ENCODE results near the gene CD300LG.

Gene CD300LG

DNA sequence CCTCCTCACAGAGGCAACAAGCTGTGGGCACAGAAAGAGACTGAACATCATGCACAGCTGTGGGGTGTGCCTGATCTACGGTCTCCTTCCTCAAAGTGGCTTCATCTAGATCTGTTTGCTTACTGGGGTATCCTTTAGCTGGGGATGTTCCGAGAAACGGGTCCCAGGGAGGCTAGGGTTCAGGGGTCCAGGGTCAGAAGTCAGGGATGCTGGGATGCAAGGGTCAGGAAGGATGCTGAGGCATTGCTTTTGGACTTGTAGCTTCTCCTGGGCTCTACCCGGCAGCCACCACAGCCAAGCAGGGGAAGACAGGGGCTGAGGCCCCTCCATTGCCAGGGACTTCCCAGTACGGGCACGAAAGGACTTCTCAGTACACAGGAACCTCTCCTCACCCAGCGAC, 6.6 kb downstream of the CD300LG start:
- TF ChIP-seq, protein P1, sequence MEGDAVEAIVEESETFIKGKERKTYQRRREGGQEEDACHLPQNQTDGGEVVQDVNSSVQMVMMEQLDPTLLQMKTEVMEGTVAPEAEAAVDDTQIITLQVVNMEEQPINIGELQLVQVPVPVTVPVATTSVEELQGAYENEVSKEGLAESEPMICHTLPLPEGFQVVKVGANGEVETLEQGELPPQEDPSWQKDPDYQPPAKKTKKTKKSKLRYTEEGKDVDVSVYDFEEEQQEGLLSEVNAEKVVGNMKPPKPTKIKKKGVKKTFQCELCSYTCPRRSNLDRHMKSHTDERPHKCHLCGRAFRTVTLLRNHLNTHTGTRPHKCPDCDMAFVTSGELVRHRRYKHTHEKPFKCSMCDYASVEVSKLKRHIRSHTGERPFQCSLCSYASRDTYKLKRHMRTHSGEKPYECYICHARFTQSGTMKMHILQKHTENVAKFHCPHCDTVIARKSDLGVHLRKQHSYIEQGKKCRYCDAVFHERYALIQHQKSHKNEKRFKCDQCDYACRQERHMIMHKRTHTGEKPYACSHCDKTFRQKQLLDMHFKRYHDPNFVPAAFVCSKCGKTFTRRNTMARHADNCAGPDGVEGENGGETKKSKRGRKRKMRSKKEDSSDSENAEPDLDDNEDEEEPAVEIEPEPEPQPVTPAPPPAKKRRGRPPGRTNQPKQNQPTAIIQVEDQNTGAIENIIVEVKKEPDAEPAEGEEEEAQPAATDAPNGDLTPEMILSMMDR (IDR thresholded peaks at IDR 0.05; ENCODE audit: low read depth, low read length, poor library complexity, severe bottlenecking) = no peak
- no peak for TF ChIP-seq EZH2phosphoT487 (IDR thresholded peaks at IDR 0.05; ENCODE audit: borderline replicate concordance, low read length)
- Histone ChIP-seq H3K4me1 (ENCODE audit: control insufficient read depth, low read length) (no peaks in the 10 kb centered on the region), H3K27me3 (ENCODE audit: control insufficient read depth, low read length) (no peaks in the 10 kb centered on the region), H3K36me3 (ENCODE audit: control insufficient read depth, low read length) (no peaks in the 10 kb centered on the region), H3K4me2 (ENCODE audit: low read length) (no peak overlapping the region), H3K79me2 (ENCODE audit: control insufficient read depth, low read length) (no peaks in the 10 kb centered on the region), H3K9me2 (replicated peaks; ENCODE audit: control insufficient read depth, low read length) (no peaks in the 10 kb centered on the region), H4K20me1 (ENCODE audit: control insufficient read depth, insufficient read depth, low read depth, low read length) (no peaks in the 10 kb centered on the region), H3K4me3 (ENCODE audit: low read length) (no peak overlapping the region), H3K9me3 (ENCODE audit: control insufficient read depth, insufficient read depth, low read length) (no peaks in the 10 kb centered on the region), H3F3A (ENCODE audit: control insufficient read depth, insufficient read depth) (no peaks in the 10 kb centered on the region), H3K27ac (ENCODE audit: low read depth, low read length) (no peak overlapping the region)

DNA sequence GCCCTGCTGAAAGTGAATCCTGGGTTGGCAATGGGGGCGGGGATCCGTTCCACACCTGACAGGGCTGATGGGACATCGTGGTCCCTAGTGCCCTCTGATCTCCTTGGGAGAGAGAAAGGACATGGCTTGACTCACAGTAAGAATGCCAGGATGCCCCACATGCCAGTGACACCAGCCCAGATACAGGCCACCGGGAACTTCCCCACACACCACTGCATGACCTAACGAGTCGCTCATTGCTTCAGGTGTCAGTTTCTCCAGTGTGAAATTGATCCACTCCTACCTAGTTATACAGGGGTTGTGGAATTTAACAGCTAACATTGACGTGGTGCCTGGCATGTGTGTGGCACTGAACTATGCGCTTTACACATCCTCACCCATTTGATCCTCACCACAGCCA, 7.5 kb downstream of the CD300LG start:
- Histone ChIP-seq H3K9me3 (ENCODE audit: control insufficient read depth, insufficient read depth, low read length) (no peaks in the 10 kb centered on the region), H3F3A (ENCODE audit: control insufficient read depth, insufficient read depth) (no peaks in the 10 kb centered on the region), H3K36me3 (ENCODE audit: control insufficient read depth, low read length) (no peaks in the 10 kb centered on the region), H4K20me1 (ENCODE audit: control insufficient read depth, insufficient read depth, low read depth, low read length) (no peaks in the 10 kb centered on the region), H3K79me2 (ENCODE audit: control insufficient read depth, low read length) (no peaks in the 10 kb centered on the region), H3K27me3 (ENCODE audit: control insufficient read depth, low read length) (no peaks in the 10 kb centered on the region), H3K4me3 (ENCODE audit: low read length) (no peak overlapping the region), H3K4me2 (ENCODE audit: low read length) (no peak overlapping the region), H3K9me2 (replicated peaks; ENCODE audit: control insufficient read depth, low read length) (no peaks in the 10 kb centered on the region), H3K27ac (ENCODE audit: low read depth, low read length) (no peak overlapping the region), H3K4me1 (ENCODE audit: control insufficient read depth, low read length) (no peaks in the 10 kb centered on the region)
- TF ChIP-seq, protein P1 (IDR thresholded peaks at IDR 0.05; ENCODE audit: low read depth, low read length, poor library complexity, severe bottlenecking) = no peak

DNA sequence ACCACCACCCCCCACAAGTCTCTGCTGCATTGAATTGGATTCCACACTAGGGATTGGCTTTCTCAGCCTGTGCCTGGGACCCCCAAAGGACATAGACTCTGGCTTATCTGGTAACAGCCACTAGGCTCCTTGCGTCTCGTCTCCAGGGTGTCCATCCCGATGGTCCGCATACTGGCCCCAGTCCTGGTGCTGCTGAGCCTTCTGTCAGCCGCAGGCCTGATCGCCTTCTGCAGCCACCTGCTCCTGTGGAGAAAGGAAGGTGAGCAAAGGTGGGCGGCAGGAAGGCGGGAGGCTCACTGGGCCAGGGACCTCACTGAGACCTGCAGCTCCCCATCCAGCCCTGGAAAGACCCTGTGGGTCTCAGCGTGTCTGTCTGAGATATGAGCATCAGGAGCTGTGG, 8.1 kb downstream of the CD300LG start:
- H4K20me1 ChIP-seq (ENCODE audit: control insufficient read depth, insufficient read depth, low read depth, low read length) = no peaks in the 10 kb centered on the region
- no peak for TF ChIP-seq EZH2phosphoT487 (IDR thresholded peaks at IDR 0.05; ENCODE audit: borderline replicate concordance, low read length)
- TF ChIP-seq, protein P1 (IDR thresholded peaks at IDR 0.05; ENCODE audit: low read depth, low read length, poor library complexity, severe bottlenecking) = no peak
- no peaks in the 10 kb centered on the region for H3K9me3 ChIP-seq (ENCODE audit: control insufficient read depth, insufficient read depth, low read length)
- no peaks in the 10 kb centered on the region for H3K27me3 ChIP-seq (ENCODE audit: control insufficient read depth, low read length)
- H3K4me3 ChIP-seq (ENCODE audit: low read length) = no peak overlapping the region
- no peak overlapping the region for H3K4me2 ChIP-seq (ENCODE audit: low read length)
- H3K79me2 ChIP-seq (ENCODE audit: control insufficient read depth, low read length) = no peaks in the 10 kb centered on the region
- H3K9me2 ChIP-seq (replicated peaks; ENCODE audit: control insufficient read depth, low read length) = no peaks in the 10 kb centered on the region
- H3K27ac ChIP-seq (ENCODE audit: low read depth, low read length) = no peak overlapping the region
- H3F3A ChIP-seq (ENCODE audit: control insufficient read depth, insufficient read depth) = no peaks in the 10 kb centered on the region
- no peaks in the 10 kb centered on the region for H3K4me1 ChIP-seq (ENCODE audit: control insufficient read depth, low read length)
- no peaks in the 10 kb centered on the region for H3K36me3 ChIP-seq (ENCODE audit: control insufficient read depth, low read length)

DNA sequence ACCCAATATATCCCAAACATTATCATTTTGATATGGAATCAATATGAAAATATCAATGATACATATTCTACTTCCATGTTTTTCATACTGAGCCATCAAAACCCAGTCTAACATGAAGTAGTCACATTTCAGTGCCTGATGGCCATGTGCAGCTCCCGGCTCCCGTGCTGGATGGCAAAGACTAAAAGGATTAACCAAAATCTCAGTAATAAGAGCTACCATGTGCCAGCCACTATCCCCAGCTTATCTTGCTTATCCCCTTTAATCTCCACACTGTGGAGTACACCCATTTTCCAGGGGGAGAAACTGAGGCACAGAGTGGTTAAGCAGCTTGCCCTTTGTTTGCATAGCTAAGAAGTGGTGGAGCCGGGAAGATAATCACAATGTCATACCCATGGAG, 9.2 kb downstream of the CD300LG start:
- no peaks in the 10 kb centered on the region for H4K20me1 ChIP-seq (ENCODE audit: control insufficient read depth, insufficient read depth, low read depth, low read length)
- no peaks in the 10 kb centered on the region for H3F3A ChIP-seq (ENCODE audit: control insufficient read depth, insufficient read depth)
- H3K9me3 ChIP-seq (ENCODE audit: control insufficient read depth, insufficient read depth, low read length) = no peaks in the 10 kb centered on the region
- H3K4me3 ChIP-seq (ENCODE audit: low read length) = no peak overlapping the region
- no peak overlapping the region for H3K4me2 ChIP-seq (ENCODE audit: low read length)
- no peaks in the 10 kb centered on the region for H3K4me1 ChIP-seq (ENCODE audit: control insufficient read depth, low read length)
- H3K9me2 ChIP-seq (replicated peaks; ENCODE audit: control insufficient read depth, low read length) = no peaks in the 10 kb centered on the region
- no peaks in the 10 kb centered on the region for H3K79me2 ChIP-seq (ENCODE audit: control insufficient read depth, low read length)
- TF ChIP-seq, protein P1 (IDR thresholded peaks at IDR 0.05; ENCODE audit: low read depth, low read length, poor library complexity, severe bottlenecking) = no peak
- no peak for TF ChIP-seq EZH2phosphoT487 (IDR thresholded peaks at IDR 0.05; ENCODE audit: borderline replicate concordance, low read length)
- no peaks in the 10 kb centered on the region for H3K36me3 ChIP-seq (ENCODE audit: control insufficient read depth, low read length)
- H3K27ac ChIP-seq (ENCODE audit: low read depth, low read length) = no peak overlapping the region
- no peaks in the 10 kb centered on the region for H3K27me3 ChIP-seq (ENCODE audit: control insufficient read depth, low read length)

Data from DOHH2 (cell line).